CD14-positive monocyte (primary cell): ENCODE data around the gene PAK4. TPM values are rescaled to one million over a fixed set of nuclear protein-coding genes. Genes with fewer than 3 reads are reported as not detected.
"Not testable (repeated sequence)": the region's sequence is repeated elsewhere in the genome, so short reads cannot be mapped to it uniquely, and the experiment has no call there.

ENCODE experiments used
- DNase-seq, 3 donors: peaks; one replicate each; pipeline ENCODE4 v3.0.0-alpha.2; 2011 to 2022
- H2AFZ ChIP-seq: 2 replicates; pipeline ENCODE4 v1.6.0; 2012; ENCODE audit warnings: mild to moderate bottlenecking, low read depth, low read length, inconsistent platforms; ENCODE audit not compliant: insufficient read depth, poor library complexity, severe bottlenecking
- H3K27ac ChIP-seq, 2 donors: 1 replicate in 1 of 2; 2 replicates in 1 of 2; pipeline ENCODE4 v1.5.1; 2012 to 2013; ENCODE audit warnings: low read length in 2 of 2, control low read depth in 1 of 2, inconsistent platforms in 1 of 2, low read depth in 1 of 2, mild to moderate bottlenecking in 1 of 2
- H3K27me3 ChIP-seq, 2 donors: one replicate each; pipeline versions ENCODE4 v1.6.0 to v1.6.1; 2011 to 2013; ENCODE audit warnings: low read length in 2 of 2; ENCODE audit not compliant: control insufficient read depth in 2 of 2, insufficient read depth in 2 of 2
- H3K36me3 ChIP-seq, 2 donors: replicated peaks in 1 of 2; 1 replicate in 1 of 2; 2 replicates in 1 of 2; pipeline versions ENCODE4 v1.5.1 to v1.6.1; 2012 to 2013; ENCODE audit warnings: low read length in 2 of 2, control low read depth in 1 of 2, inconsistent platforms in 1 of 2, mild to moderate bottlenecking in 1 of 2; ENCODE audit not compliant: insufficient read depth in 2 of 2, control insufficient read depth in 1 of 2
- H3K4me1 ChIP-seq, 2 donors: 1 replicate in 1 of 2; 2 replicates in 1 of 2; pipeline versions ENCODE4 v1.5.1 to v1.6.1; 2012 to 2013; ENCODE audit warnings: low read length in 2 of 2, control low read depth in 1 of 2, inconsistent platforms in 1 of 2, mild to moderate bottlenecking in 1 of 2, moderate library complexity in 1 of 2; ENCODE audit not compliant: insufficient read depth in 2 of 2, control insufficient read depth in 1 of 2
- H3K4me2 ChIP-seq: replicated peaks from 2 replicates; pipeline ENCODE3; 2012; ENCODE audit warnings: low read length, moderate library complexity, mild to moderate bottlenecking; ENCODE audit not compliant: poor library complexity, severe bottlenecking; ENCODE audit errors: extremely low read depth
- H3K4me3 ChIP-seq, 3 experiments: fragments of 200-600 bp in 1 of 3; sonication (generic) in 1 of 3; replicated peaks in 1 of 3; 1 replicate in 2 of 3; 2 replicates in 1 of 3; pipeline ENCODE4 v1.5.1; 2011 to 2013; ENCODE audit warnings: low read length in 3 of 3, mild to moderate bottlenecking in 3 of 3, control low read depth in 2 of 3, low read depth in 2 of 3, inconsistent platforms in 1 of 3, moderate library complexity in 1 of 3
- H3K79me2 ChIP-seq: 2 replicates; pipeline ENCODE4 v1.6.0; 2012; ENCODE audit warnings: mild to moderate bottlenecking, control low read depth, inconsistent platforms, low read length, moderate library complexity; ENCODE audit not compliant: insufficient read depth
- H3K9ac ChIP-seq: 2 replicates; pipeline ENCODE4 v1.6.0; 2017; ENCODE audit warnings: low read length, mild to moderate bottlenecking; ENCODE audit not compliant: insufficient read depth, poor library complexity, severe bottlenecking
- H3K9me3 ChIP-seq, 2 donors: replicated peaks in 1 of 2; 1 replicate in 1 of 2; 2 replicates in 1 of 2; pipeline versions ENCODE4 v1.5.1 to v1.6.1; 2012 to 2013; ENCODE audit warnings: low read length in 2 of 2, control low read depth in 1 of 2; ENCODE audit not compliant: control insufficient read depth in 1 of 2, insufficient read depth in 1 of 2
- H4K20me1 ChIP-seq: 2 replicates; pipeline ENCODE4 v1.6.0; 2012; ENCODE audit warnings: mild to moderate bottlenecking, low read length, control low read depth, moderate library complexity; ENCODE audit not compliant: insufficient read depth
- H3K27ac Mint-ChIP-seq, 7 donors: one replicate each; pipeline ENCODE4 v1.8.0; 2020; ENCODE audit warnings: mild to moderate bottlenecking in 7 of 7, mixed read lengths in 7 of 7, moderate library complexity in 6 of 7, inconsistent platforms in 2 of 7
- H3K27me3 Mint-ChIP-seq, 3 donors: one replicate each; pipeline ENCODE4 v1.8.0; 2021 to 2022; ENCODE audit warnings: low read depth in 3 of 3, mild to moderate bottlenecking in 3 of 3, mixed read lengths in 3 of 3, moderate library complexity in 3 of 3, inconsistent platforms in 1 of 3
- H3K36me3 Mint-ChIP-seq, 2 donors: one replicate each; pipeline ENCODE4 v1.8.0; 2020; ENCODE audit warnings: mixed read lengths in 2 of 2, inconsistent platforms in 1 of 2, mild to moderate bottlenecking in 1 of 2
- H3K4me1 Mint-ChIP-seq: one replicate; pipeline ENCODE4 v1.8.0; 2020; ENCODE audit warnings: mild to moderate bottlenecking, mixed read lengths
- H3K4me3 Mint-ChIP-seq, 2 donors: one replicate each; pipeline ENCODE4 v1.8.0; 2020; ENCODE audit warnings: mild to moderate bottlenecking in 2 of 2, mixed read lengths in 2 of 2, moderate library complexity in 1 of 2
- H3K9me3 Mint-ChIP-seq, 7 donors: one replicate each; pipeline ENCODE4 v1.8.0; 2020 to 2022; ENCODE audit warnings: mixed read lengths in 7 of 7, mild to moderate bottlenecking in 6 of 7, moderate library complexity in 6 of 7, inconsistent platforms in 2 of 7
- CTCF ChIP-seq: fragments of 200-600 bp; IDR thresholded peaks from one replicate; pipeline ENCODE4 v1.8.0; 2022; ENCODE audit warnings: antibody characterized with exemption, mild to moderate bottlenecking
- WGBS: methylation state at CpG from one replicate; pipeline ENCODE4 v1.1.5; 2013; ENCODE audit warnings: missing lambda C conversion rate; ENCODE audit not compliant: insufficient coverage; 5-methylcytosine and 5-hydroxymethylcytosine counted together
- intact Hi-C, 2 donors: fragments of 100-400 bp; cut with micrococcal nuclease; formaldehyde crosslinking; loops; one replicate each; pipeline versions ENCODE4 v1.15.0 to v1.15.1; 2023
- polyA plus RNA-seq, 3 donors: library from polyadenylated mRNA; depleted of rRNA in 1 of 3; unstranded in 2 of 3; stranded (reverse) in 1 of 3; fragments of 300-500 nt in 2 of 3; fragments of >200 nt in 1 of 3; fragmentation: Illumina TruSeq in 2 of 3; gene quantifications; 1 replicate in 2 of 3; 2 replicates in 1 of 3; pipeline ENCODE4 v1.2.3, GENCODE V29; 2012 to 2021

The PAK4 gene
- polyA plus RNA-seq, 3 donors = 1.3 to 11.3 (median 1.5) TPM

- no peak overlapping the region for H3K4me2 ChIP-seq
- H3K4me1 Mint-ChIP-seq = peaks cover 35% of the 10 kb centered on the region
- H3K27me3 Mint-ChIP-seq = peaks cover 0 to 1% (median 0%) of the 10 kb centered on the region in 3 donors
- no peaks in the 10 kb centered on the region for H3K27me3 ChIP-seq
- H3K36me3 Mint-ChIP-seq = peaks cover 3 to 6% of the 10 kb centered on the region in 2 donors
- H2AFZ ChIP-seq = no peak overlapping the region
- peaks cover 23 to 24% of the 10 kb centered on the region in 2 donors for H3K4me1 ChIP-seq
- peak; percentile 11 to 38 (median 15) for DNase-seq
- intact Hi-C loops = no loop called here
- no peak overlapping the region for H3K4me3 Mint-ChIP-seq
- TF ChIP-seq CTCF = no peak
- H3K27ac ChIP-seq = peak overlapping the region in 1 of 2 donors; percentile 6
- no peaks in the 10 kb centered on the region for H3K36me3 ChIP-seq
- H3K79me2 ChIP-seq = peaks cover 35% of the 10 kb centered on the region
- H3K9me3 ChIP-seq = no peaks in the 10 kb centered on the region
- H3K27ac Mint-ChIP-seq = peak overlapping the region in 3 of 7 donors; percentile 17 to 57 (median 40)
- H3K9me3 Mint-ChIP-seq = no peaks in the 10 kb centered on the region
- peak overlapping the region; percentile 32 for H3K9ac ChIP-seq
- peaks cover 69% of the 10 kb centered on the region for H4K20me1 ChIP-seq
- 22% methylated on average over 5 of the region's 5 CpGs for WGBS
- H3K4me3 ChIP-seq = no peak overlapping the region
These were observed 17.0 kb downstream of the PAK4 start for GRCh38 chr19:39142630-39143029.

GRCh38 chr19:39143757-39144289 is 18.2 kb downstream of the PAK4 start:
- H3K27me3 ChIP-seq, H3K27me3 Mint-ChIP-seq, H2AFZ ChIP-seq, H3K36me3 ChIP-seq, H3K9ac ChIP-seq, H3K9me3 Mint-ChIP-seq, H3K9me3 ChIP-seq, H3K27ac ChIP-seq, H3K36me3 Mint-ChIP-seq, DNase-seq, intact Hi-C loops, H3K27ac Mint-ChIP-seq, H3K4me3 ChIP-seq, H3K4me2 ChIP-seq, H3K4me3 Mint-ChIP-seq: not testable (repeated sequence)
- peaks cover 67% of the 10 kb centered on the region for H4K20me1 ChIP-seq
- peaks cover 35% of the 10 kb centered on the region for H3K4me1 Mint-ChIP-seq
- WGBS = 100% methylated on average over 1 of the region's 5 CpGs
- H3K4me1 ChIP-seq = peaks cover 23 to 24% of the 10 kb centered on the region in 2 donors
- H3K79me2 ChIP-seq = peaks cover 30% of the 10 kb centered on the region
